OCI-LY1 (cell line): ENCODE measurements around the gene OR2S2.

ENCODE experiments used
- CTCF ChIP-seq: fragments of 200-600 bp; sonication (generic), shearing (Covaris generic); IDR thresholded peaks from 2 replicates; pipeline ENCODE4 v1.5.1; 2017; ENCODE audit warnings: mild to moderate bottlenecking, antibody characterized with exemption, low read length, moderate library complexity, mixed read lengths
- EZH2 ChIP-seq: fragments of 200-600 bp; sonication (generic), shearing (Covaris generic); IDR thresholded peaks from 2 replicates; pipeline ENCODE4 v1.8.0; 2017; ENCODE audit warnings: borderline replicate concordance, mixed run types, mild to moderate bottlenecking, antibody characterized with exemption, low read length, moderate library complexity, mixed read lengths

DNA sequence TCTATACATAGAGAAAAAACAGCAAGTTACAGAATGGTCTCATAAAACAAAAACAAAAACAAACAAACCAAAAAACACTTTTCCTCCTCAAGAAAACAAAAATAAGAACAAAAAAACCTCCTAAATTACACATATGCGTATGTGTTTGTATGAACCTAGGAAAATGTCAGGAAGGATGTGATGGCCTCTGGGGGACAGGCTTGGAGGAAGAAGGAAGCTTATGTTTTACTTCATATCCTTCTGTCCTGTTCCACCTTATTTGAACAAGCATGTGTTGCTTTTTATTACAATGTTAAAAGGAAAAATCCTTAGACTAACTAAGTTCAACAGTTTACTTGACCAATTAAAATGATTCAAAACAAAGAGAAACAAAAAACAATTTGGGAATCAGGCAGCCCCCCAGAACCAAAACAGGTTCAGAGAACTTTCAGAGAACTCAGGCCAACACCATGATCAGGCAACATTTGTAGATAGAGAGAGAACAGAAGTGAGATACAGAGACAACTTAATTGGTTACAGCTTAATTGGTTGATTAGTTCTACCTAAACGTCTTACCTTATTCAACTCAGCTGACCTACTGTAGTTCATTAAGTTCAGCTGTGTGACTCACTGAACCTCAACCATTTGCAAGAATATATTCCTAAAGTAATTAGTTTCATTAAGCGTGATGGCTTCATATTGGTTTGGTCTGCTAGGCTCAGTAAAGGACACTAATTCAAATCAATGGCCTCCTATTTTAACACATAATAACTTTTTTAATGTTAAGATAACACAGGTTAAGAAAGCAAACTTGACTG, 38.5 kb downstream of the OR2S2 start:
- TF ChIP-seq CTCF, result no peak
- TF ChIP-seq EZH2, result no peak
